ENCODE data around the gene FAM117A. TPM values are rescaled to one million over a fixed set of nuclear protein-coding genes. Genes with fewer than 3 reads are reported as not detected.
A peak's percentile ranks its signal among the peaks of the same experiment; 100 is the strongest.

The FAM117A gene
- total and polyA plus RNA-seq, 10 of the 15 experiments (the other 5 are each of a cell fraction or from before 2014, with no cell fraction given): 2.1 to 29.6 (median 20.0) TPM

DNA sequence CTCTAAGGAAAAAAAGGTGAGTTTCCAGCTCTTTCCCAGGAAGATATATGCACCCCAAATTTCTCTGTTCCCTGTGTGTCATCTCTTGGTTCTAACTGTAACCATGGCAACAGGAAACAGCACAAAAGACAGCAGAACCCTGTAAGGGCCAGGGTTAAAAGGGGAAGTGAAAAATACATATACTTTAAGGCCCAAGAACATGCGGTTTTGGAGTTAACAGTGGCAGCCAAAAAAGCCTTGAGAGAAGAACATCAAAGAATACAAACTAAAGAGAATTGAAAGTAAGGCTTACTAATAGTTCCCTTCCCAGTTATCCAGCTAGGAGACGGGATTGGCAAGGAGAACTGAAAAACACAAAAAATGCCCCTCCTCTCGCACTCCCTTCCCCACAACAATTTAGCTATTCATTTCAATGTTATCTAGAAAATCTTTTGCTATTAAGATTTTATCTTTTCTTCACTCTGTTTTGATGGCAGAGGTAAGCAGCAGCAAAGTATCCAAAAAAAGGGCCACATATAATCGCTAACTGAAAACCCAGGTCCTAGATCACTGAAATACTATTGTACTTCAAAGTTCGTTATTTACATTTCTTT lies 87.6 kb downstream of the FAM117A start (continued):
- TF ChIP-seq, protein P1, sequence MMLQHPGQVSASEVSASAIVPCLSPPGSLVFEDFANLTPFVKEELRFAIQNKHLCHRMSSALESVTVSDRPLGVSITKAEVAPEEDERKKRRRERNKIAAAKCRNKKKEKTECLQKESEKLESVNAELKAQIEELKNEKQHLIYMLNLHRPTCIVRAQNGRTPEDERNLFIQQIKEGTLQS (IDR thresholded peaks at IDR 0.05; ENCODE audit: borderline replicate concordance, extremely low read depth, low read depth, low read length): no peak
- TF ChIP-seq, protein P2, sequence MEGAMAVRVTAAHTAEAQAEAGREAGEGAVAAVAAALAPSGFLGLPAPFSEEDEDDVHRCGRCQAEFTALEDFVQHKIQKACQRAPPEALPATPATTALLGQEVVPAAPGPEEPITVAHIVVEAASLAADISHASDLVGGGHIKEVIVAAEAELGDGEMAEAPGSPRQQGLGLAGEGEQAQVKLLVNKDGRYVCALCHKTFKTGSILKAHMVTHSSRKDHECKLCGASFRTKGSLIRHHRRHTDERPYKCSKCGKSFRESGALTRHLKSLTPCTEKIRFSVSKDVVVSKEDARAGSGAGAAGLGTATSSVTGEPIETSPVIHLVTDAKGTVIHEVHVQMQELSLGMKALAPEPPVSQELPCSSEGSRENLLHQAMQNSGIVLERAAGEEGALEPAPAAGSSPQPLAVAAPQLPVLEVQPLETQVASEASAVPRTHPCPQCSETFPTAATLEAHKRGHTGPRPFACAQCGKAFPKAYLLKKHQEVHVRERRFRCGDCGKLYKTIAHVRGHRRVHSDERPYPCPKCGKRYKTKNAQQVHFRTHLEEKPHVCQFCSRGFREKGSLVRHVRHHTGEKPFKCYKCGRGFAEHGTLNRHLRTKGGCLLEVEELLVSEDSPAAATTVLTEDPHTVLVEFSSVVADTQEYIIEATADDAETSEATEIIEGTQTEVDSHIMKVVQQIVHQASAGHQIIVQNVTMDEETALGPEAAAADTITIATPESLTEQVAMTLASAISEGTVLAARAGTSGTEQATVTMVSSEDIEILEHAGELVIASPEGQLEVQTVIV (IDR thresholded peaks at IDR 0.05; ENCODE audit: borderline replicate concordance, partially characterized antibody): no peak
- TF ChIP-seq ZNF622 (IDR thresholded peaks at IDR 0.05) (no peak), TBL1XR1 (IDR thresholded peaks at IDR 0.05; ENCODE audit: low read depth, low read length) (no peak), RCOR1 (conservative IDR thresholded peaks at IDR 0.05; ENCODE audit: low read depth, low read length) (no peak), ZZZ3 (IDR thresholded peaks at IDR 0.05; ENCODE audit: control insufficient read depth, insufficient read length, low read depth) (no peak), BHLHE40 (IDR thresholded peaks at IDR 0.05; ENCODE audit: borderline replicate concordance in 1 of 2, low read depth in 2 of 2, low read length in 1 of 2) (peak in 1 of 2 experiments; percentile 38; a peak in 1 of 4 replicates), SUZ12 (IDR thresholded peaks at IDR 0.05; ENCODE audit: unreplicated experiment) (no peak), ZBED1 (IDR thresholded peaks at IDR 0.05; ENCODE audit: borderline replicate concordance) (peak; percentile 24; the same call in 1 of the 2 replicates), BMI1 (IDR thresholded peaks at IDR 0.05; ENCODE audit: borderline replicate concordance) (peak; percentile 100), HDGF (IDR thresholded peaks at IDR 0.05) (no peak), NRF1 (conservative IDR thresholded peaks at IDR 0.05; ENCODE audit: low read depth, low read length) (no peak), FOS (IDR thresholded peaks at IDR 0.05; ENCODE audit: borderline replicate concordance, extremely low read depth, insufficient read length) (no peak), YBX1 (IDR thresholded peaks at IDR 0.05) (no peak), HDAC6 (IDR thresholded peaks at IDR 0.05; ENCODE audit: unreplicated experiment) (no peak), TCF12 (IDR thresholded peaks at IDR 0.05; ENCODE audit: low read depth, low read length) (0 out of 2 replicates have a peak, but pooled peaks have one; percentile 17), ATF7 (IDR thresholded peaks at IDR 0.05; ENCODE audit: low read depth) (peak; percentile 79)
- TF ChIP-seq, protein P3, sequence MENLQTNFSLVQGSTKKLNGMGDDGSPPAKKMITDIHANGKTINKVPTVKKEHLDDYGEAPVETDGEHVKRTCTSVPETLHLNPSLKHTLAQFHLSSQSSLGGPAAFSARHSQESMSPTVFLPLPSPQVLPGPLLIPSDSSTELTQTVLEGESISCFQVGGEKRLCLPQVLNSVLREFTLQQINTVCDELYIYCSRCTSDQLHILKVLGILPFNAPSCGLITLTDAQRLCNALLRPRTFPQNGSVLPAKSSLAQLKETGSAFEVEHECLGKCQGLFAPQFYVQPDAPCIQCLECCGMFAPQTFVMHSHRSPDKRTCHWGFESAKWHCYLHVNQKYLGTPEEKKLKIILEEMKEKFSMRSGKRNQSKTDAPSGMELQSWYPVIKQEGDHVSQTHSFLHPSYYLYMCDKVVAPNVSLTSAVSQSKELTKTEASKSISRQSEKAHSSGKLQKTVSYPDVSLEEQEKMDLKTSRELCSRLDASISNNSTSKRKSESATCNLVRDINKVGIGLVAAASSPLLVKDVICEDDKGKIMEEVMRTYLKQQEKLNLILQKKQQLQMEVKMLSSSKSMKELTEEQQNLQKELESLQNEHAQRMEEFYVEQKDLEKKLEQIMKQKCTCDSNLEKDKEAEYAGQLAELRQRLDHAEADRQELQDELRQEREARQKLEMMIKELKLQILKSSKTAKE (IDR thresholded peaks at IDR 0.05; ENCODE audit: low read depth, poor library complexity, severe bottlenecking): peak; percentile 79
- TF ChIP-seq, protein P4, sequence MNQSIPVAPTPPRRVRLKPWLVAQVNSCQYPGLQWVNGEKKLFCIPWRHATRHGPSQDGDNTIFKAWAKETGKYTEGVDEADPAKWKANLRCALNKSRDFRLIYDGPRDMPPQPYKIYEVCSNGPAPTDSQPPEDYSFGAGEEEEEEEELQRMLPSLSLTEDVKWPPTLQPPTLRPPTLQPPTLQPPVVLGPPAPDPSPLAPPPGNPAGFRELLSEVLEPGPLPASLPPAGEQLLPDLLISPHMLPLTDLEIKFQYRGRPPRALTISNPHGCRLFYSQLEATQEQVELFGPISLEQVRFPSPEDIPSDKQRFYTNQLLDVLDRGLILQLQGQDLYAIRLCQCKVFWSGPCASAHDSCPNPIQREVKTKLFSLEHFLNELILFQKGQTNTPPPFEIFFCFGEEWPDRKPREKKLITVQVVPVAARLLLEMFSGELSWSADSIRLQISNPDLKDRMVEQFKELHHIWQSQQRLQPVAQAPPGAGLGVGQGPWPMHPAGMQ (IDR thresholded peaks at IDR 0.05; ENCODE audit: borderline replicate concordance): no peak
- TF ChIP-seq, protein P5, sequence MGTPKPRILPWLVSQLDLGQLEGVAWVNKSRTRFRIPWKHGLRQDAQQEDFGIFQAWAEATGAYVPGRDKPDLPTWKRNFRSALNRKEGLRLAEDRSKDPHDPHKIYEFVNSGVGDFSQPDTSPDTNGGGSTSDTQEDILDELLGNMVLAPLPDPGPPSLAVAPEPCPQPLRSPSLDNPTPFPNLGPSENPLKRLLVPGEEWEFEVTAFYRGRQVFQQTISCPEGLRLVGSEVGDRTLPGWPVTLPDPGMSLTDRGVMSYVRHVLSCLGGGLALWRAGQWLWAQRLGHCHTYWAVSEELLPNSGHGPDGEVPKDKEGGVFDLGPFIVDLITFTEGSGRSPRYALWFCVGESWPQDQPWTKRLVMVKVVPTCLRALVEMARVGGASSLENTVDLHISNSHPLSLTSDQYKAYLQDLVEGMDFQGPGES (IDR thresholded peaks at IDR 0.05): no peak
- TF ChIP-seq, protein P6, sequence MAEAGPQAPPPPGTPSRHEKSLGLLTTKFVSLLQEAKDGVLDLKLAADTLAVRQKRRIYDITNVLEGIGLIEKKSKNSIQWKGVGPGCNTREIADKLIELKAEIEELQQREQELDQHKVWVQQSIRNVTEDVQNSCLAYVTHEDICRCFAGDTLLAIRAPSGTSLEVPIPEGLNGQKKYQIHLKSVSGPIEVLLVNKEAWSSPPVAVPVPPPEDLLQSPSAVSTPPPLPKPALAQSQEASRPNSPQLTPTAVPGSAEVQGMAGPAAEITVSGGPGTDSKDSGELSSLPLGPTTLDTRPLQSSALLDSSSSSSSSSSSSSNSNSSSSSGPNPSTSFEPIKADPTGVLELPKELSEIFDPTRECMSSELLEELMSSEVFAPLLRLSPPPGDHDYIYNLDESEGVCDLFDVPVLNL (IDR thresholded peaks at IDR 0.05; ENCODE audit: low read depth, low read length): no peak

Measured in GM12878 (cell line).